Liver (tissue), 9 donors: ENCODE measurements around the gene SIRT7. TPM values are rescaled to one million over a fixed set of nuclear protein-coding genes. Genes with fewer than 3 reads are reported as not detected.

ENCODE experiments used
- DNase-seq: peaks from one replicate; pipeline ENCODE4 v3.0.0-alpha.2; 2017; ENCODE audit warnings: low spot score
- H3K27ac ChIP-seq, 2 donors: one replicate each; pipeline ENCODE4 v1.7.0; 2013; ENCODE audit warnings: inconsistent platforms in 2 of 2, low read length in 2 of 2, control low read depth in 1 of 2, low read depth in 1 of 2, mild to moderate bottlenecking in 1 of 2
- H3K27me3 ChIP-seq, 4 donors: one replicate each; pipeline versions ENCODE4 v1.6.1 to v1.7.0; 2013; ENCODE audit warnings: low read length in 3 of 4, inconsistent platforms in 1 of 4, mild to moderate bottlenecking in 1 of 4, moderate library complexity in 1 of 4; ENCODE audit not compliant: control insufficient read depth in 4 of 4, insufficient read depth in 4 of 4
- H3K36me3 ChIP-seq, 4 donors: one replicate each; pipeline versions ENCODE4 v1.6.1 to v1.7.0; 2013; ENCODE audit warnings: low read length in 3 of 4, mild to moderate bottlenecking in 3 of 4, low read depth in 1 of 4, moderate library complexity in 1 of 4; ENCODE audit not compliant: control insufficient read depth in 4 of 4, insufficient read depth in 3 of 4
- H3K4me1 ChIP-seq, 4 donors: one replicate each; pipeline versions ENCODE4 v1.6.1 to v1.7.0; 2013; ENCODE audit warnings: low read length in 3 of 4, mild to moderate bottlenecking in 3 of 4, moderate library complexity in 1 of 4; ENCODE audit not compliant: control insufficient read depth in 4 of 4, insufficient read depth in 4 of 4
- H3K4me3 ChIP-seq, 3 donors: one replicate each; pipeline versions ENCODE4 v1.6.1 to v1.7.0; 2013; ENCODE audit warnings: low read length in 3 of 3, control low read depth in 1 of 3, low read depth in 1 of 3, mild to moderate bottlenecking in 1 of 3
- H3K9ac ChIP-seq, 2 donors: one replicate each; pipeline ENCODE4 v1.7.0; 2013; ENCODE audit warnings: low read length in 2 of 2, mild to moderate bottlenecking in 2 of 2, moderate library complexity in 2 of 2, control low read depth in 1 of 2, low read depth in 1 of 2
- H3K9me3 ChIP-seq, 4 donors: one replicate each; pipeline versions ENCODE4 v1.6.1 to v1.7.0; 2013; ENCODE audit warnings: low read length in 3 of 4; ENCODE audit not compliant: control insufficient read depth in 4 of 4
- EGR1 ChIP-seq, 2 donors: IDR thresholded peaks; 2 replicates each; pipeline ENCODE4 v1.6.1; 2016 to 2018; ENCODE audit warnings: antibody characterized with exemption in 2 of 2, low read depth in 2 of 2
- FOXA1 ChIP-seq: IDR thresholded peaks from 2 replicates; pipeline ENCODE4 v1.6.1; 2016; ENCODE audit warnings: antibody characterized with exemption
- FOXA2 ChIP-seq: IDR thresholded peaks from 2 replicates; pipeline ENCODE4 v1.6.1; 2016; ENCODE audit warnings: antibody characterized with exemption
- GABPA ChIP-seq, 2 donors: IDR thresholded peaks in 1 of 2; conservative IDR thresholded peaks in 1 of 2; 2 replicates each; pipeline ENCODE4 v1.6.1; 2016; ENCODE audit warnings: antibody characterized with exemption in 2 of 2, mild to moderate bottlenecking in 1 of 2, moderate library complexity in 1 of 2
- HNF4A ChIP-seq, 2 donors: conservative IDR thresholded peaks; 2 replicates each; pipeline ENCODE4 v1.6.1; 2016; ENCODE audit warnings: antibody characterized with exemption in 2 of 2, mild to moderate bottlenecking in 2 of 2
- HNF4G ChIP-seq: IDR thresholded peaks from 2 replicates; pipeline ENCODE4 v1.6.1; 2016; ENCODE audit warnings: antibody characterized with exemption
- JUND ChIP-seq, 2 donors: IDR thresholded peaks; 2 replicates each; pipeline ENCODE4 v1.6.1; 2016; ENCODE audit warnings: antibody characterized with exemption in 2 of 2
- NR2F2 ChIP-seq: IDR thresholded peaks from 2 replicates; pipeline ENCODE4 v1.6.1; 2016; ENCODE audit warnings: antibody characterized with exemption
- RAD21 ChIP-seq, 2 donors: IDR thresholded peaks; 2 replicates each; pipeline ENCODE4 v1.6.1; 2016; ENCODE audit warnings: antibody characterized with exemption in 2 of 2, mild to moderate bottlenecking in 2 of 2
- REST ChIP-seq: IDR thresholded peaks from 2 replicates; pipeline ENCODE4 v1.6.1; 2016; ENCODE audit warnings: antibody characterized with exemption, mild to moderate bottlenecking
- RXRA ChIP-seq, 2 donors: IDR thresholded peaks; 2 replicates each; pipeline ENCODE4 v1.6.1; 2017 to 2018; ENCODE audit warnings: antibody characterized with exemption in 2 of 2, mild to moderate bottlenecking in 1 of 2
- SP1 ChIP-seq: IDR thresholded peaks from 2 replicates; pipeline ENCODE4 v1.6.1; 2018; ENCODE audit warnings: antibody characterized with exemption, mild to moderate bottlenecking
- TAF1 ChIP-seq: conservative IDR thresholded peaks from 2 replicates; pipeline ENCODE4 v1.6.1; 2016; ENCODE audit warnings: antibody characterized with exemption, mild to moderate bottlenecking
- YY1 ChIP-seq: IDR thresholded peaks from 2 replicates; pipeline ENCODE4 v1.6.1; 2016; ENCODE audit warnings: antibody characterized with exemption, mild to moderate bottlenecking
- ZBTB33 ChIP-seq: IDR thresholded peaks from 2 replicates; pipeline ENCODE4 v1.6.1; 2016; ENCODE audit warnings: antibody characterized with exemption
- WGBS: extraction: QIAGEN DNeasy Blood & Tissue Kit; methylation state at CpG from one replicate; pipeline ENCODE4 v1.1.7; 2013; 5-methylcytosine and 5-hydroxymethylcytosine counted together
- polyA plus RNA-seq, 2 donors: library from polyadenylated mRNA; stranded (reverse) in 1 of 2; unstranded in 1 of 2; fragments of 200-250 nt in 1 of 2; fragments of >200 nt in 1 of 2; fragmentation: Nextera tagmentation in 1 of 2; extraction: Ambion mirVana in 1 of 2; gene quantifications; one replicate each; pipeline versions ENCODE4 v1.2.1 to v1.2.3, GENCODE V29; 2013 to 2015
- total RNA-seq, 2 donors: library from RNA; depleted of rRNA; stranded (reverse); fragments of >200 nt; gene quantifications; one replicate each; pipeline ENCODE4 v1.2.3, GENCODE V29; 2014
- TF ChIP-seq, protein P1 (sequence below): fragments of 150-350 bp; IDR thresholded peaks from 2 replicates; pipeline ENCODE4 v1.5.1; 2017; ENCODE audit warnings: improper control_type of control experiment, low read depth, low read length; ENCODE audit not compliant: missing input control
- TF ChIP-seq, protein P2 (sequence below): IDR thresholded peaks from 2 replicates; pipeline ENCODE4 v1.6.1; 2016; ENCODE audit warnings: antibody characterized with exemption
- TF ChIP-seq, protein P3 (sequence below): IDR thresholded peaks from 2 replicates; pipeline ENCODE4 v1.6.1; 2016; ENCODE audit warnings: antibody characterized with exemption
- donor health status: healthy.
- donor health status: healthy.
- donor health status: healthy.
- donor health status: healthy.
- donor health status: healthy.

SIRT7 gene
- total and polyA plus RNA-seq, 4 donors, result 7.1 to 16.5 (median 11.5) TPM

DNA sequence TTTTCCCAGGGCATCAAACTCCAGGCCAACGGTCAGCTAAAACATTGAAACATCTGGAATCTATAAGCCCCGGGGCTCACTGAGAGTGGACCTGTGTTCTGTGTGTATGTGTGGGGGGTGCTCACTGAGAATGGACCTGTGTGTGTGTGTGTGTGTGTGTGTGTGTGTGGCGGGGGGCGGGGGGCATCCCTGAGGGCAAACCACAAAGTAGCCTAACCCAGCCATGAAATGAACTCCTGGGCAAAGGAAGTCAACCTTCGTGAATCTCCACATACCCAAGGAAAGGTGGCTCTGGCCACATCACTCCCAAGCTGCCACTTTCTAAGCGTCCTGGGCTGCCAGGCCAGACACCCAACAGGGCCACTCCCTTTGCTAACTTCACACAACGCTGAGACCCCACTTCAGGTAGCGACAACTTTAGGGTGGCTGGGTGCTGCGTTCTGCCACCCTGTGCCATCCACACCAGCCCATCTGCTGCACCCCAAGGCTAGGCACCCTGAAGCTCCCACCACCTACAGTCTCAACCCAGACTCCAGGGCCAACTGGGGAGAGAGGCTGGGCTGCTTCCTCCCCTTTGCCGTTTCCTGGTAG is 8.0 kb upstream of the SIRT7 start:
- TF ChIP-seq TAF1 (no peak), FOXA1 (no peak), NR2F2 (no peak), REST (no peak), RAD21 (IDR thresholded peaks at IDR 0.05) (no peak), EGR1 (IDR thresholded peaks at IDR 0.05; ENCODE audit: low read depth in 2 of 2) (no peak), FOXA2 (no peak), GABPA (IDR thresholded peaks at IDR 0.05 in 1 of 2, conservative IDR thresholded peaks at IDR 0.05 in 1 of 2) (no peak), ZBTB33 (no peak), YY1 (no peak), HNF4G (no peak), JUND (IDR thresholded peaks at IDR 0.05) (no peak), SP1 (no peak), RXRA (IDR thresholded peaks at IDR 0.05) (no peak), HNF4A (conservative IDR thresholded peaks at IDR 0.05) (no peak)
- TF ChIP-seq, protein P1, sequence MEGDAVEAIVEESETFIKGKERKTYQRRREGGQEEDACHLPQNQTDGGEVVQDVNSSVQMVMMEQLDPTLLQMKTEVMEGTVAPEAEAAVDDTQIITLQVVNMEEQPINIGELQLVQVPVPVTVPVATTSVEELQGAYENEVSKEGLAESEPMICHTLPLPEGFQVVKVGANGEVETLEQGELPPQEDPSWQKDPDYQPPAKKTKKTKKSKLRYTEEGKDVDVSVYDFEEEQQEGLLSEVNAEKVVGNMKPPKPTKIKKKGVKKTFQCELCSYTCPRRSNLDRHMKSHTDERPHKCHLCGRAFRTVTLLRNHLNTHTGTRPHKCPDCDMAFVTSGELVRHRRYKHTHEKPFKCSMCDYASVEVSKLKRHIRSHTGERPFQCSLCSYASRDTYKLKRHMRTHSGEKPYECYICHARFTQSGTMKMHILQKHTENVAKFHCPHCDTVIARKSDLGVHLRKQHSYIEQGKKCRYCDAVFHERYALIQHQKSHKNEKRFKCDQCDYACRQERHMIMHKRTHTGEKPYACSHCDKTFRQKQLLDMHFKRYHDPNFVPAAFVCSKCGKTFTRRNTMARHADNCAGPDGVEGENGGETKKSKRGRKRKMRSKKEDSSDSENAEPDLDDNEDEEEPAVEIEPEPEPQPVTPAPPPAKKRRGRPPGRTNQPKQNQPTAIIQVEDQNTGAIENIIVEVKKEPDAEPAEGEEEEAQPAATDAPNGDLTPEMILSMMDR, result no peak
- TF ChIP-seq, protein P2, sequence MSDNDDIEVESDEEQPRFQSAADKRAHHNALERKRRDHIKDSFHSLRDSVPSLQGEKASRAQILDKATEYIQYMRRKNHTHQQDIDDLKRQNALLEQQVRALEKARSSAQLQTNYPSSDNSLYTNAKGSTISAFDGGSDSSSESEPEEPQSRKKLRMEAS, result no peak
- TF ChIP-seq, protein P3, sequence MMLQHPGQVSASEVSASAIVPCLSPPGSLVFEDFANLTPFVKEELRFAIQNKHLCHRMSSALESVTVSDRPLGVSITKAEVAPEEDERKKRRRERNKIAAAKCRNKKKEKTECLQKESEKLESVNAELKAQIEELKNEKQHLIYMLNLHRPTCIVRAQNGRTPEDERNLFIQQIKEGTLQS, result no peak
- peaks cover 0 to 4% (median 2%) of the 10 kb centered on the region in 4 donors for H3K36me3 ChIP-seq
- WGBS, result 54% methylated on average over 10 of the region's 10 CpGs
- peaks cover 34 to 80% (median 53%) of the 10 kb centered on the region in 4 donors for H3K4me1 ChIP-seq
- DNase-seq, result no peak
- H3K4me3 ChIP-seq, result peak overlapping the region; percentile 63 to 93 (median 75)
- peak overlapping the region; percentile 91 to 96 for H3K27ac ChIP-seq
- H3K27me3 ChIP-seq, result no peaks in the 10 kb centered on the region
- no peaks in the 10 kb centered on the region for H3K9me3 ChIP-seq
- H3K9ac ChIP-seq, result no peak overlapping the region
